Astrocyte (in vitro differentiated cells and primary cell): Measurements from ENCODE around the gene SLC38A9. TPM values are rescaled to one million over a fixed set of nuclear protein-coding genes. Genes with fewer than 3 reads are reported as not detected.
A peak's percentile ranks its signal among the peaks of the same experiment; 100 is the strongest.

Experiments
- DNase-seq: peaks from one replicate; pipeline ENCODE4 v3.0.0-alpha.2; 2010; ENCODE audit warnings: low read depth
- FAIRE-seq: peaks from 2 replicates; lab custom pipeline; 2011; peaks lifted over from hg19 to GRCh38; lab: Jason Lieb, UNC
- H2AFZ ChIP-seq: 2 replicates; pipeline ENCODE4 v1.6.0; 2012; ENCODE audit warnings: low read depth, low read length, inconsistent platforms
- H3K27ac ChIP-seq: 2 replicates; pipeline ENCODE4 v1.5.1; 2011; ENCODE audit warnings: low read depth, low read length, inconsistent platforms
- H3K27me3 ChIP-seq: 2 replicates; pipeline ENCODE4 v1.6.0; 2011; ENCODE audit warnings: low read length, inconsistent platforms; ENCODE audit not compliant: insufficient read depth
- H3K36me3 ChIP-seq: 2 replicates; pipeline ENCODE4 v1.5.1; 2011; ENCODE audit warnings: low read length, inconsistent platforms; ENCODE audit not compliant: insufficient read depth
- H3K4me1 ChIP-seq: 2 replicates; pipeline ENCODE4 v1.5.1; 2011; ENCODE audit warnings: low read length, inconsistent platforms; ENCODE audit not compliant: insufficient read depth
- H3K4me2 ChIP-seq: 2 replicates; pipeline ENCODE4 v1.6.0; 2012; ENCODE audit warnings: low read length, inconsistent platforms
- H3K4me3 ChIP-seq: 2 replicates; pipeline ENCODE4 v1.5.1; 2011; ENCODE audit warnings: low read depth, mild to moderate bottlenecking, low read length, inconsistent platforms; ENCODE audit not compliant: insufficient read depth
- H3K79me2 ChIP-seq: 2 replicates; pipeline ENCODE4 v1.6.0; 2012; ENCODE audit warnings: mild to moderate bottlenecking, low read length, inconsistent platforms; ENCODE audit not compliant: insufficient read depth
- H3K9ac ChIP-seq: 2 replicates; pipeline ENCODE4 v1.6.0; 2012; ENCODE audit warnings: mild to moderate bottlenecking, low read length, inconsistent platforms
- H3K9me3 ChIP-seq: 2 replicates; pipeline ENCODE4 v1.5.1; 2012; ENCODE audit warnings: low read depth, mild to moderate bottlenecking, low read length, inconsistent platforms; ENCODE audit not compliant: insufficient read depth
- H4K20me1 ChIP-seq: 2 replicates; pipeline ENCODE4 v1.6.0; 2012; ENCODE audit warnings: low read length, inconsistent platforms; ENCODE audit not compliant: insufficient read depth
- H3K27ac Mint-ChIP-seq: one replicate; pipeline ENCODE4 v1.8.0; 2021; ENCODE audit warnings: mild to moderate bottlenecking, mixed read lengths; ENCODE audit not compliant: unreplicated experiment
- H3K27me3 Mint-ChIP-seq: one replicate; pipeline ENCODE4 v1.8.0; 2021; ENCODE audit warnings: low read depth, mixed read lengths; ENCODE audit not compliant: unreplicated experiment
- H3K36me3 Mint-ChIP-seq: one replicate; pipeline ENCODE4 v1.8.0; 2021; ENCODE audit warnings: low read depth, mixed read lengths; ENCODE audit not compliant: unreplicated experiment
- H3K4me1 Mint-ChIP-seq: one replicate; pipeline ENCODE4 v1.8.0; 2021; ENCODE audit warnings: low read depth, mixed read lengths; ENCODE audit not compliant: unreplicated experiment
- H3K4me3 Mint-ChIP-seq: one replicate; pipeline ENCODE4 v1.8.0; 2021; ENCODE audit warnings: mild to moderate bottlenecking, moderate library complexity, mixed read lengths; ENCODE audit not compliant: unreplicated experiment
- H3K9me3 Mint-ChIP-seq: one replicate; pipeline ENCODE4 v1.8.0; 2021; ENCODE audit warnings: mild to moderate bottlenecking, mixed read lengths; ENCODE audit not compliant: unreplicated experiment
- EZH2 ChIP-seq: IDR thresholded peaks from 2 replicates; pipeline ENCODE4 v1.6.1; 2012; ENCODE audit warnings: mild to moderate bottlenecking, low read length, inconsistent platforms; ENCODE audit not compliant: insufficient read depth
- total RNA-seq: library from RNA; stranded (reverse); gene quantifications from 2 replicates; pipeline ENCODE4 v1.2.1, GENCODE V29; 2021
- TF ChIP-seq, protein P1 (sequence below): IDR thresholded peaks from 2 replicates; pipeline ENCODE4 v1.5.1; 2011; ENCODE audit warnings: low read depth, mild to moderate bottlenecking, inconsistent platforms, low read length, moderate library complexity; ENCODE audit not compliant: insufficient read depth

SLC38A9 gene
- total RNA-seq, 1 donor from 2014 or later = 30.0 TPM

DNA sequence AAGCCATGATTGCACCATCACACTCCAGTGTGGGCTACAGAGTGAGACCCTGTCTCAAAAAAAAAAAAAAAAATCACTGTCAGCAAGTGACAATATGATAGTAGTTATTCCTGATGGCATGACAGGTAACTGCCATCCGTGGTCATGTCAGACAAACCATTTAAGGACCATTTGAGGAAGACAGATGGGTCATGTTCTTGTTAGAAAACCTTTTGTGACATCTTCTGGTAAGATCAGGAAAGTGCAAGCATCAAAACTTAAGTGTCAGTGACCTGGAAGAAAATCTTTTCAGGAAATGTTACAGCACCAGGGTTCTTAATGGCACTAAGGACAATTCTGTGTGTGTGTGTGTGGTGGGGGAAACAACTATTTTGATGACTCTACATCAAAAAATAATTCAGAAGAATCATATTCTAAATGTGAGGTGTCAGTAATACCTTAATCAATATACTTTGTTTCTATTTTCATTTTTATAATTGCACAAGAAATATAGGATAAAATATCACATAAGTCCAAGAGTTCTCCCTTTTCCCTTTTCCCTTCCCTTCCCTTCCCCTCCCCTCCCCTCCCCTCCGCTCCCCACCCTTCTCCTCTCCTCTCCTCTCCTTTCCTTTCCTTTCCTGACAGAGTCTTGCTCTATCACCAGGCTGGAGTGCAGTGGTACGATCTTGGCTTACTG is 17.8 kb downstream of the SLC38A9 start:
- H3K9ac ChIP-seq = no peak overlapping the region
- no peak overlapping the region for H3K4me3 Mint-ChIP-seq
- no peaks in the 10 kb centered on the region for H3K36me3 ChIP-seq
- FAIRE-seq (peak; percentile 9), DNase-seq (no peak)
- no peak overlapping the region for H3K27ac Mint-ChIP-seq
- H3K27me3 Mint-ChIP-seq = no peaks in the 10 kb centered on the region
- H3K27ac ChIP-seq = no peak overlapping the region
- H3K4me1 Mint-ChIP-seq = peaks cover 13% of the 10 kb centered on the region
- no peaks in the 10 kb centered on the region for H3K79me2 ChIP-seq
- no peaks in the 10 kb centered on the region for H3K4me1 ChIP-seq
- H3K9me3 Mint-ChIP-seq = peaks cover 3% of the 10 kb centered on the region
- peaks cover 4% of the 10 kb centered on the region for H3K36me3 Mint-ChIP-seq
- H3K27me3 ChIP-seq = no peaks in the 10 kb centered on the region
- no peak overlapping the region for H3K4me2 ChIP-seq
- TF ChIP-seq EZH2 = no peak
- TF ChIP-seq, protein P1, sequence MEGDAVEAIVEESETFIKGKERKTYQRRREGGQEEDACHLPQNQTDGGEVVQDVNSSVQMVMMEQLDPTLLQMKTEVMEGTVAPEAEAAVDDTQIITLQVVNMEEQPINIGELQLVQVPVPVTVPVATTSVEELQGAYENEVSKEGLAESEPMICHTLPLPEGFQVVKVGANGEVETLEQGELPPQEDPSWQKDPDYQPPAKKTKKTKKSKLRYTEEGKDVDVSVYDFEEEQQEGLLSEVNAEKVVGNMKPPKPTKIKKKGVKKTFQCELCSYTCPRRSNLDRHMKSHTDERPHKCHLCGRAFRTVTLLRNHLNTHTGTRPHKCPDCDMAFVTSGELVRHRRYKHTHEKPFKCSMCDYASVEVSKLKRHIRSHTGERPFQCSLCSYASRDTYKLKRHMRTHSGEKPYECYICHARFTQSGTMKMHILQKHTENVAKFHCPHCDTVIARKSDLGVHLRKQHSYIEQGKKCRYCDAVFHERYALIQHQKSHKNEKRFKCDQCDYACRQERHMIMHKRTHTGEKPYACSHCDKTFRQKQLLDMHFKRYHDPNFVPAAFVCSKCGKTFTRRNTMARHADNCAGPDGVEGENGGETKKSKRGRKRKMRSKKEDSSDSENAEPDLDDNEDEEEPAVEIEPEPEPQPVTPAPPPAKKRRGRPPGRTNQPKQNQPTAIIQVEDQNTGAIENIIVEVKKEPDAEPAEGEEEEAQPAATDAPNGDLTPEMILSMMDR = peak; percentile 36
- no peak overlapping the region for H2AFZ ChIP-seq
- H3K9me3 ChIP-seq = no peaks in the 10 kb centered on the region
- H3K4me3 ChIP-seq = no peak overlapping the region
- no peaks in the 10 kb centered on the region for H4K20me1 ChIP-seq

DNA sequence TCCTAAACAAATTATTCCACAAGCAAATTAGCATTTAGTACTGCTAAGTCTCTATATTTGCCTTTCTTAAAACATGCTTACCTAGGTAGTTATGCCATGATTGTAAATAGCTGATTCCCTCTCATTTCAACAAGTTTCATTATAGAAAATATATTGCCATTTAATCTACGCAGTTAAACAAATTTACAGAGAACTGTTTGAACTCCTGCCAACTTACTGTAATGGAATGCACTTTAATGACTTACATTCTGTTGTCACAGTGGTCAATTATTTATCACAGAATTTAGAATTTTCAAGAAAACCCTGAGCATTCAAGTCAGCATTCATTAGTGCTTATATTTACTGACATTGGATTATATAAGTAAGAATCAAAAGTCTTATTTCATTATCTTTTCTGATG is 19.6 kb downstream of the SLC38A9 start:
- no peaks in the 10 kb centered on the region for H3K79me2 ChIP-seq
- H4K20me1 ChIP-seq = no peaks in the 10 kb centered on the region
- no peak overlapping the region for H3K4me2 ChIP-seq
- no peak overlapping the region for H3K9ac ChIP-seq
- H3K36me3 Mint-ChIP-seq = peaks cover 4% of the 10 kb centered on the region
- no peaks in the 10 kb centered on the region for H3K9me3 ChIP-seq
- H3K4me1 ChIP-seq = no peaks in the 10 kb centered on the region
- DNase-seq (no peak), FAIRE-seq (peak; percentile 45)
- H3K36me3 ChIP-seq = no peaks in the 10 kb centered on the region
- H3K4me1 Mint-ChIP-seq = peaks cover 13% of the 10 kb centered on the region
- H2AFZ ChIP-seq = no peak overlapping the region
- no peak overlapping the region for H3K4me3 Mint-ChIP-seq
- peaks cover 3% of the 10 kb centered on the region for H3K9me3 Mint-ChIP-seq
- H3K27me3 Mint-ChIP-seq = no peaks in the 10 kb centered on the region
- H3K27ac ChIP-seq = no peak overlapping the region
- no peak overlapping the region for H3K27ac Mint-ChIP-seq
- no peak overlapping the region for H3K4me3 ChIP-seq
- no peaks in the 10 kb centered on the region for H3K27me3 ChIP-seq
- no peak for TF ChIP-seq EZH2
- TF ChIP-seq, protein P1 = no peak

DNA sequence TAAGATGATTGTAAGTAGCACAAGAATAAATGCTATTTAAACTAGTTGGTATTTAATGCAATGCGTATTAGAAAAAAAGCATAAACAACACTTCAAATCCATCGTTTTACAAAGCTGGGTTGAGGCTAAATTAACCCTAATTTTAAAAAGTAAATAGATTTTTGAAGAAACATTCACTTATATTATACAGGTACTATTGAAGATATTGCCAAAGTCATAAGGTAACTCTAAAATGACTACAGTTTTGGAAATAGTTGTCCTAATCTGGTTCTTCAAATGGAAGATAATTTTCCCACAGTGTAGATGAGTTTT is 20.1 kb downstream of the SLC38A9 start:
- Histone ChIP-seq H3K27ac (no peak overlapping the region), H3K9me3 (no peaks in the 10 kb centered on the region), H2AFZ (no peak overlapping the region), H3K4me3 (no peak overlapping the region), H3K9ac (no peak overlapping the region), H3K4me1 (no peaks in the 10 kb centered on the region), H3K4me2 (no peak overlapping the region), H4K20me1 (no peaks in the 10 kb centered on the region), H3K36me3 (no peaks in the 10 kb centered on the region), H3K27me3 (no peaks in the 10 kb centered on the region), H3K79me2 (no peaks in the 10 kb centered on the region)
- Mint-ChIP-seq H3K36me3 (peaks cover under 1% of the 10 kb centered on the region), H3K27me3 (no peaks in the 10 kb centered on the region), H3K9me3 (peaks cover under 1% of the 10 kb centered on the region), H3K4me3 (no peak overlapping the region), H3K4me1 (peaks cover 13% of the 10 kb centered on the region), H3K27ac (no peak overlapping the region)
- FAIRE-seq (no peak), DNase-seq (no peak)
- no peak for TF ChIP-seq EZH2
- TF ChIP-seq, protein P1 = no peak
